ENCODE results near the gene GMDS. TPM values are rescaled to one million over a fixed set of nuclear protein-coding genes. Genes with fewer than 3 reads are reported as not detected.

GMDS gene
- total and polyA plus RNA-seq, 2 of the 4 experiments (the other 2 are of a cell fraction), result 7.3 to 21.9 TPM

- CTCF ChIA-PET, result no interaction called here
- dilution Hi-C loops (cut with HindIII; ENCODE audit: low sequenced_read_pairs, unreplicated experiment) (no loop called here), intact Hi-C loops (cut with micrococcal nuclease) (no loop called here), in situ Hi-C loops (cut with MboI; ENCODE audit: low sequenced_read_pairs) (no loop called here)
- no peak overlapping the region for H3K18ac ChIP-seq (ENCODE audit: low read depth, low read length)
- no peak overlapping the region for H2AK9ac ChIP-seq (replicated peaks; ENCODE audit: low read depth, low read length, poor library complexity)
- POLR2A ChIA-PET (ENCODE audit: unreplicated experiment), result no interaction called here
- no CpG with 5 or more reads among the region's 6 CpGs for WGBS, 2 experiments (ENCODE audit: extremely low coverage in 2 of 2, insufficient read length in 1 of 2)
- no peak overlapping the region for H2BK5ac ChIP-seq (ENCODE audit: low read depth, low read length, poor library complexity, severe bottlenecking)
- TF ChIP-seq USF2 (IDR thresholded peaks at IDR 0.05; ENCODE audit: low read depth, low read length) (no peak), BHLHE40 (IDR thresholded peaks at IDR 0.05; ENCODE audit: low read depth, low read length) (no peak), CEBPB (IDR thresholded peaks at IDR 0.05; ENCODE audit: low read depth, low read length) (no peak), RAD21 (IDR thresholded peaks at IDR 0.05; ENCODE audit: low read length) (no peak), SMC3 (IDR thresholded peaks at IDR 0.05; ENCODE audit: low read depth, low read length) (no peak), FOS (IDR thresholded peaks at IDR 0.05; ENCODE audit: low read depth, low read length) (no peak), RFX5 (IDR thresholded peaks at IDR 0.05; ENCODE audit: low read depth, low read length) (no peak), CHD1 (IDR thresholded peaks at IDR 0.05; ENCODE audit: low read depth, low read length) (no peak)
- no peaks in the 10 kb centered on the region for H3K36me3 ChIP-seq (ENCODE audit: control insufficient read depth, insufficient read depth, low read length)
- no peak overlapping the region for H4K8ac ChIP-seq (ENCODE audit: low read depth in 2 of 2, low read length in 2 of 2)
- DNase-seq (no peak), ATAC-seq (ENCODE audit: low read depth) (no peak)
- no peak overlapping the region for H3K4me3 ChIP-seq (ENCODE audit: insufficient read depth, low read depth, low read length)
- H3K23ac ChIP-seq (ENCODE audit: low read depth, low read length), result no peak overlapping the region
- no peak overlapping the region for H3K9ac ChIP-seq (ENCODE audit: low read depth, low read length)
- no peak overlapping the region for H3K4ac ChIP-seq (ENCODE audit: low read depth, low read length)
- H3K79me1 ChIP-seq (ENCODE audit: low read depth in 1 of 2, low read length in 2 of 2), result peaks cover 3 to 9% of the 10 kb centered on the region in 2 experiments; a peak in 1 of 4 replicates
- H4K20me1 ChIP-seq (ENCODE audit: insufficient read depth, low read length), result no peaks in the 10 kb centered on the region
- H2AK5ac ChIP-seq (ENCODE audit: low read depth, low read length), result no peak overlapping the region
- no peak overlapping the region for H3K14ac ChIP-seq (replicated peaks; ENCODE audit: low read depth, low read length)
- no peak overlapping the region for H2BK20ac ChIP-seq (ENCODE audit: low read depth, low read length)
- H4K5ac ChIP-seq (ENCODE audit: low read depth, low read length), result no peak overlapping the region
- H2BK120ac ChIP-seq (ENCODE audit: low read depth, low read length), result no peak overlapping the region
- H2BK15ac ChIP-seq (ENCODE audit: low read depth, low read length), result no peak overlapping the region
- H3K9me3 ChIP-seq (ENCODE audit: control insufficient read depth, insufficient read depth, low read length), result no peaks in the 10 kb centered on the region
- H3K27ac ChIP-seq (ENCODE audit: insufficient read depth, low read length), result no peak overlapping the region
- no peaks in the 10 kb centered on the region for H3K27me3 ChIP-seq (ENCODE audit: control insufficient read depth, insufficient read depth, low read length)
- H3K4me1 ChIP-seq (ENCODE audit: control insufficient read depth, insufficient read depth, low read length), result no peaks in the 10 kb centered on the region
- no peak overlapping the region for H4K91ac ChIP-seq (ENCODE audit: insufficient read depth, low read depth, low read length)
- no TSS peak for BruUV-seq (replicated peaks)
- no peak overlapping the region for H3K4me2 ChIP-seq (ENCODE audit: low read depth, low read length)
- H3K56ac ChIP-seq (ENCODE audit: extremely low read depth, insufficient read depth, low read length), result no peak overlapping the region
- no peaks in the 10 kb centered on the region for H3K9me1 ChIP-seq (ENCODE audit: insufficient read depth, low read length)
- H2AFZ ChIP-seq (replicated peaks; ENCODE audit: low read length, poor library complexity), result no peak overlapping the region
Measured at GRCh38 chr6:2218866-2219265, 26.5 kb downstream of the GMDS start.
